ENCODE data around the gene WWC2. TPM values are rescaled to one million over a fixed set of nuclear protein-coding genes. Genes with fewer than 3 reads are reported as not detected.

Gene WWC2
- 109 TPM for total RNA-seq
- long read RNA-seq, full-length matches to known transcripts: 52 of 91 reads
- long read RNA-seq, partial matches to known transcripts: 21 of 91 reads
- long read RNA-seq, other reads (novel, unspliced or antisense): 18 of 91 reads

GRCh38 chr4:183098723-183099536 is at the start of gene WWC2:
Gene WWC2 (plus strand): TSS chr4:183099257. CDS start chr4:183099492, 235 bp downstream.
- H3K4me3 ChIP-seq: peak within 1 kb of the TSS; percentile 87
- ATAC-seq (peak; percentile 91 to 95), DNase-seq (peak; percentile 95)
- H3K36me3 ChIP-seq: no peaks in the 10 kb centered on the region
- TF ChIP-seq, protein P1, sequence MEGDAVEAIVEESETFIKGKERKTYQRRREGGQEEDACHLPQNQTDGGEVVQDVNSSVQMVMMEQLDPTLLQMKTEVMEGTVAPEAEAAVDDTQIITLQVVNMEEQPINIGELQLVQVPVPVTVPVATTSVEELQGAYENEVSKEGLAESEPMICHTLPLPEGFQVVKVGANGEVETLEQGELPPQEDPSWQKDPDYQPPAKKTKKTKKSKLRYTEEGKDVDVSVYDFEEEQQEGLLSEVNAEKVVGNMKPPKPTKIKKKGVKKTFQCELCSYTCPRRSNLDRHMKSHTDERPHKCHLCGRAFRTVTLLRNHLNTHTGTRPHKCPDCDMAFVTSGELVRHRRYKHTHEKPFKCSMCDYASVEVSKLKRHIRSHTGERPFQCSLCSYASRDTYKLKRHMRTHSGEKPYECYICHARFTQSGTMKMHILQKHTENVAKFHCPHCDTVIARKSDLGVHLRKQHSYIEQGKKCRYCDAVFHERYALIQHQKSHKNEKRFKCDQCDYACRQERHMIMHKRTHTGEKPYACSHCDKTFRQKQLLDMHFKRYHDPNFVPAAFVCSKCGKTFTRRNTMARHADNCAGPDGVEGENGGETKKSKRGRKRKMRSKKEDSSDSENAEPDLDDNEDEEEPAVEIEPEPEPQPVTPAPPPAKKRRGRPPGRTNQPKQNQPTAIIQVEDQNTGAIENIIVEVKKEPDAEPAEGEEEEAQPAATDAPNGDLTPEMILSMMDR (IDR thresholded peaks at IDR 0.05): peak; percentile 21
- no peaks in the 10 kb centered on the region for H3K9me3 ChIP-seq
- peak within 1 kb of the TSS; percentile 100 for H3K27ac ChIP-seq
- no peaks in the 10 kb centered on the region for H3K27me3 ChIP-seq (ENCODE audit: low read depth)
- intact Hi-C loops (cut with DNase I): no loop called here
- H3K4me1 ChIP-seq: peaks cover 34% of the 10 kb centered on the region

GRCh38 chr4:183053681-183054080 is 45.4 kb upstream of the WWC2 start:
- intact Hi-C loops (cut with DNase I): no loop called here
- H3K9me3 ChIP-seq: no peaks in the 10 kb centered on the region
- DNase-seq (no peak), ATAC-seq (no peak)
- no peaks in the 10 kb centered on the region for H3K36me3 ChIP-seq
- H3K27ac ChIP-seq: no peak overlapping the region
- H3K4me1 ChIP-seq: no peaks in the 10 kb centered on the region
- no peaks in the 10 kb centered on the region for H3K27me3 ChIP-seq (ENCODE audit: low read depth)
- TF ChIP-seq, protein P1 (IDR thresholded peaks at IDR 0.05): no peak
- no peak overlapping the region for H3K4me3 ChIP-seq

GRCh38 chr4:183057255-183057654 is 41.8 kb upstream of the WWC2 start:
- H3K4me1 ChIP-seq: no peaks in the 10 kb centered on the region
- no peaks in the 10 kb centered on the region for H3K36me3 ChIP-seq
- no peak for ATAC-seq
- no peaks in the 10 kb centered on the region for H3K9me3 ChIP-seq
- TF ChIP-seq, protein P1 (IDR thresholded peaks at IDR 0.05): no peak
- H3K27ac ChIP-seq: no peak overlapping the region
- intact Hi-C loops (cut with DNase I): no loop called here
- DNase-seq: no peak
- H3K27me3 ChIP-seq (ENCODE audit: low read depth): no peaks in the 10 kb centered on the region
- no peak overlapping the region for H3K4me3 ChIP-seq

- Histone ChIP-seq H3K4me1 (peaks cover 4% of the 10 kb centered on the region), H3K9me3 (no peaks in the 10 kb centered on the region), H3K27me3 (ENCODE audit: low read depth) (no peaks in the 10 kb centered on the region), H3K36me3 (no peaks in the 10 kb centered on the region), H3K4me3 (no peak overlapping the region), H3K27ac (no peak overlapping the region)
- DNase-seq: no peak
- intact Hi-C loops (cut with DNase I): no loop called here
- ATAC-seq: no peak
- TF ChIP-seq, protein P1 (IDR thresholded peaks at IDR 0.05): no peak
Observed at GRCh38 chr4:183059797-183060196, 39.3 kb upstream of the WWC2 start.

GRCh38 chr4:183068502-183068901 is 30.6 kb upstream of the WWC2 start:
- no peak overlapping the region for H3K4me3 ChIP-seq
- intact Hi-C loops (cut with DNase I): no loop called here
- DNase-seq (no peak), ATAC-seq (no peak)
- H3K4me1 ChIP-seq: peaks cover 4% of the 10 kb centered on the region
- H3K36me3 ChIP-seq: no peaks in the 10 kb centered on the region
- H3K9me3 ChIP-seq: peaks cover 8% of the 10 kb centered on the region
- TF ChIP-seq, protein P1 (IDR thresholded peaks at IDR 0.05): no peak
- H3K27ac ChIP-seq: no peak overlapping the region
- H3K27me3 ChIP-seq (ENCODE audit: low read depth): no peaks in the 10 kb centered on the region

Measured in lower lobe of right lung (tissue), 2 donors.